Activated CD8-positive, alpha-beta memory T cell treated with anti-CD3 and anti-CD28 coated beads for 4 hours (primary cell): Measurements from ENCODE around the gene DIP2A.
"Not testable (repeated sequence)": the region's sequence is repeated elsewhere in the genome, so short reads cannot be mapped to it uniquely, and the experiment has no call there.

ENCODE experiments used
- DNase-seq, 2 donors: peaks; one replicate each; pipeline ENCODE4 v3.0.0-alpha.2; 2020; ENCODE audit warnings: low read depth in 2 of 2

DIP2A gene

DNA sequence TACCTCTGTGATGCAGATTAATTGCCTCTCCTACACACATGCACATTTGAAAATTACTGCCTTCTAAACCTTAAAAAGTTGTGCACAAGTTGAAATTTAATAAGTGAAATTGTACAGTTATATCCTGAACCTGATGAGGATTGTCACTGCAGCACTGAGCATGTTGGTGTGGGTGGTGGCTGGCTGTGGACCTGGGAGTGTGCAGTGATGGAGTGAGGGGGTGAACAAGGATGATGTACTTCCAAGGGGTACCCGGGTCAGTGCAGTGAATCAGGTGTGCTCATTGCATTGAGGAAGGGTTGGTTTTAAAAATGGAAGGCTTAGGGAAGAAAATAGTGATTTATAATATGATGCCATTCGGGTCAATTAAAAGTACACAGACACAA, 24.1 kb downstream of the DIP2A start:
- no peak for DNase-seq

- DNase-seq: no peak
Measured at GRCh38 chr21:46483300-46484295, 24.9 kb downstream of the DIP2A start.

DNA sequence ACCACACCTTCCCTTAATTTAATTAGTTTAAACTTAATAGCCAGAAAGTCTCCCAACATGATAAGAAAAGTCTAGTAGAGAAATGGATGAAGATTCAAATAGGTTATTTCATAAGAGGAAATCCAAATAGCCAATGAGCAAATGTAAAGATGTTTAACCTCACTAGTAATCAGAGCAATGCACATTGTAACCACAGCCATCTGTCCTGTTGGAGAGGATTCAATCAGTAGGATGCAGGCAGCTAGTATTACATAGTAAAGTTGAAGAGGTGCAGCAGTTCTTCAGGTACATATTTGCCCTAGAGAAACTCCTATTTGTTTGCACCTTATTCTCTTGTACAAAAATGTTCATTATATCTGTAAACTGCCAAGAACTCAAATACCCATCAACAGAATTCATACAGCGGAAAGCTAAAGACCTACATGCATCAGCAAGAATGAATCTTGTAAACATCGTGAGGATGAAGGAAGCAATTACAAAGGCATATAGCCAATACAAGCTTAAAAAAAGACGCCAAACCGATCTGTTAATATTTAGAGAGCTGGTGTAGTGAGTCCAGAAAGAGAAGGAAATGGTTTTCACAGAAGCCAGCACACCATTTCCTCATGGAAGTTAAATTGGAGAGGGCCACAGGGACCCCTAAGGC, 27.9 kb downstream of the DIP2A start:
- no peak for DNase-seq

- no peak for DNase-seq
Measured at GRCh38 chr21:46489162-46489663, 30.5 kb downstream of the DIP2A start.

- DNase-seq: no peak
Measured at GRCh38 chr21:46489800-46490199, 31.1 kb downstream of the DIP2A start.

DNA sequence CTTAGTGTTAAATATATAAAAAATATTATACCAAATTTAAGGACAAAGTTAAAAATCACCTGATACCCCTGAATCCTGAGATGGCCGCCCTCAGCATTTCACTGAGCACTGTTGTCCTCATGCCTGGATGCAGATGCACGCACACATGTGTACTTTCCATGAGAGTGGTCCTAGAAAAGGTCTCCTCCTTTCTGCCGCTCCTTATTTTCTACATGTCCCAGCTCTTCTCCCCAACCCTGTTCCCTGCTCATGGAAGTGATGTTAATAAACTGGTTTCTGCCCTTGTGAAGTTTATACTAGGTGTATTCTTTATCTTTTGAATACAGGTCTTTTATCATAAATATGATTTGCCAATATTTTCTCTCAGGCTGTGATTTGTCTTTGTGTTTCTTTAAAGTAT, 32.9 kb downstream of the DIP2A start:
- no peak for DNase-seq

GRCh38 chr21:46492851-46493250, 34.2 kb downstream of the DIP2A start:
- no peak for DNase-seq

- no peak for DNase-seq
Measured at GRCh38 chr21:46493828-46494227, 35.1 kb downstream of the DIP2A start.

DNA sequence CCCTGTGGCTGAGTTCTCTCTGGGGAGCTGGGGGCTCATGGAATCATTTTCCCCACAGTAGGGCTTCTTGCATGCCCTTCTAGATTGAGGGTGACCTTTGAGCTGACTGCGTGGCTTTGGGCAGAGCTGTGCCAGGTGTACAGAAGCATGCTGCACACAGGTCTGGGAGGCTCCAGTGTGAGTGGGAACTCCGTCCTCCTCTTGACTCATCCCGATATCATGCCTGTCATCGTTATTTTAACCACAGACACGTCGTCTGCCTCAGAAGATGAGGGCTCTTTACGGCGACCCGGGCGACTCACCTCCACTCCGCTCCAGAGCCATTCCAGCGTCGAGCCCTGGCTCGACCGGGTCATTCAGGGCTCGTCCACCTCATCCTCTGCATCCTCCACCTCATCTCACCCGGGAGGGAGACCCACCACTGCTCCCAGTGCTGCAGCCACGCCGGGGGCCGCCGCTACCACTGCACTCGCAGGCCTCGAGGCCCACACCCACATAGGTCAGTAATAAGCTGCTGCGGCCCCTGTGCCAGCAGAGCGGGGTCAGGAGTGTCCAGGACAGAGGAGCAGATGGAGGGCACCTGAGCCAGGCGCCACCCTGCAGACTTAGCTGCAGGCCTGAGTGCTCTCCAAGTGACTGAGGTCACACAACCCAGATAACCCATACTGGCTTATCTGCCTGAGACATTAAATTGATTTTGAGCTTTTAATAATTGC, 39.8 kb downstream of the DIP2A start:
- no peak for DNase-seq

- no peak for DNase-seq
Measured at GRCh38 chr21:46500224-46500861, 41.7 kb downstream of the DIP2A start.

GRCh38 chr21:46503922-46504550, 45.3 kb downstream of the DIP2A start:
- no peak for DNase-seq

DNA sequence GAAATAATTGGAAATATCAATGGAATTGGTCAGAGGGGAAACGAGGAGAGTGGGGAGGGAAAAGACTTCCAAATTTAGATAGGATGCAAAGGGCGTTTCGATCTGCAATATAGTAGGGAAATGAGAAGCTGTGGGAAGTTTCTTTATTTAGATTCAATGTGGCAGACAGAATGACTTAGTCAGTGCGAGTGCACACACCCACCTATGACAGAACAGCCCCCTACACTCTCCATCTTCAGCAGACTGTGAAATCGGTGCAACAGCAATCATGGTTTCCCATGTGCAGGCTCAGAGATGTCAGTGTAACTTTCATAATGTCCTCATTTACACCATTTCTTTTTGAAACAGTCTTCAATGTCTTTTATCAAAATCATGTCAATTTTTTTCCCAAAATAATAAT, 46.0 kb downstream of the DIP2A start:
- DNase-seq: no peak

DNA sequence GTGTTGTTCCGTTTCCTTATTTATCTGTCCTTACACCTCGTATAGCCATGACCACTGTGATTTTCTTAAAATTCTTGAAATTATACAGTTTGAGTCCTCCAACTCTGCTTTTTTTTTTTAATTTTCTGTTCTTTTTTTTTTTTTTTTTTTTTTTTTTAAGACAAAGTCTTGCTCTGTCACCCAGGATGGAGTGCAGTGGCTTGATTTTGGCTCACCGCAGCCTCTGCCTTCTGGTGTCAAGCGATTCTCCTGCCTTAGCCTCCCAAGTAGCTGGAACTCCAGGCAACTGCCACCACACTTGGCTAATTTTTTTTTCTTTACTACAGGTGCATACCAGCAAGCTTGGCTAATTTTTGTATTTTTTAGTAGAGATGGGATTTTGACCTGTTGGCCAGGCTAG, 48.9 kb downstream of the DIP2A start:
- no peak for DNase-seq

GRCh38 chr21:46509741-46510502, 51.2 kb downstream of the DIP2A start:
- DNase-seq: no peak

DNA sequence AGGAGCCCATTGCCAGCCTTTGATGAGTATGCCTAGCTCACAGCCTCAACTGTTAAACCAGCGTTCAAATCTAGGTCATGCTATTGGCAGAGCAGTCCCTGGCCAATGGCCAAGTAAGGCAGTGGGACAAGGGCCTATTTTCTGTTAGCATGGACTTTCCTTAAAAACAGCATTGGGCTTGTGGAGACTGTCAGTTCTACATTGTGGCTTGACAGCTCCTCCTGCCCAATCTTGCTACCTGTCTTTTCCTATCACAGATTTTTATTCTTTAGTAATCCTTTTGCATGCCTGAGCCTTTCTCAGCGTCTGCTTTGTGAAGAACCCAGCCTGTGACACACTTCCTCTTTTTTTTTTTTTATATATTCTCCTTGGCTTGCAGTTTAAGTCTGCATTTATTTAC, 56.4 kb downstream of the DIP2A start:
- no peak for DNase-seq

GRCh38 chr21:46516068-46516467, 57.4 kb downstream of the DIP2A start:
- DNase-seq: no peak

DNA sequence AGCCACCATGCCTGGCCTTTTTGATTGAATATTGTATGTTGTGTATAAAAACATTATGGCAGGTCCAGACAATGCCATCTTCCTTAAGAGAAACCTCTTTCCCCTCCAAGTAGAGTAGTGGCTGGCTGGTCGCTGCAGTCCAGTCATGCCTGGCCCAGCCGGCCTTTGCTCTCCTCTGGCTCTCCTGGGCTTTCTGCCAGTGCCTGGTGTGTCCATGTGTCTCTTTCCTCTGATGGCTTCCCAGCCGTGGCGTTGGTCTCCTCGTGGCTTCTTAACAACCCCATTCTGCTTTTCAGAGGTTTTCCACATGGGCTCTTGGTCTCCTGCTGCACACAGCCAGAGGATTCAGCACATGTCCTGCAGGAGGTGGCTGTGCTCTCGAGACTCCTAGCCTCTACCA, 58.7 kb downstream of the DIP2A start:
- DNase-seq: no peak

- DNase-seq: no peak
Measured at GRCh38 chr21:46518983-46519583, 60.4 kb downstream of the DIP2A start.

DNA sequence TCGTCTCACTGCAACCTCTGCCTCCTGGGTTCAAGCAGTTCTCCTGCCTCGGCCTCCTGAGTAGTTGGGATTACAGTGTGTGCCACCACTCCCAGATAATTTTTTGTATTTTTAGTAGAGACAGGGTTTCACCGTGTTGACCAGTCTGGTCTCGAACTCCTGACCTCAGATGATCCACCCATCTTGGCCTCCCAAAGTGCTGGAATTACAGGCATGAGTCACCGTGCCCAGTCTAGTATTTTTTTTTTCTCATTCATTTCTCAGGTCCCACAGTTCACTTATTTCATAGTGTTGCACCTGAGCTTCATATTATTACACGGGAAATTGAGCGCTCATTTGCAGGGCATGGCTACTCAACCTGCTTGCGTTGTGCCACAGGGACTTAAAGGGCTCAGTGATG, 68.7 kb downstream of the DIP2A start:
- not testable (repeated sequence) for DNase-seq

DNA sequence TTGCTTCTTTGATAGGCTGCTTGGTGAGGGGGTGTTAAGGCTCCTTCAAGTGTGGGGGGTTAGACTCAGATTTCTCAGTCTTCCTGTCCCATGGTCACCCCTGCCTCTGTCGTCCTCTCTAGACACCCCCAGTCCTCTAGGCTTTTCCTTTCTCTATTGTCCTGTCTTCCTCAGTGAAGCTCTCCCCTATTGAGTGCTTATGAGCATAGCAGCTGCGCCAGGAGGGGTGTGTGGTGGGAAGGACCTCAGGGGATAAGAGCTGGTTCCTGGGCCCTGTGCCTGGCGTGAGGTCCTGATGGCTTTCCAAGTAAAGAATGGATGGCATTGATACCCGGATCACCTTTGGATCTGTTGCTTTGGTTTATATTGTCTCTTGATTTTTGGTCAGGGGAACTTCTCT, 69.1 kb downstream of the DIP2A start:
- DNase-seq: no peak
